Measurements from ENCODE around the gene NSD2.

NSD2 gene

GRCh38 chr4:1983846-1984405 is 112.7 kb downstream of the NSD2 start:
- TF ChIP-seq CTCF (IDR thresholded peaks at IDR 0.05), result no peak

GRCh38 chr4:1984406-1985191 is 113.4 kb downstream of the NSD2 start:
- TF ChIP-seq CTCF (IDR thresholded peaks at IDR 0.05), result no peak

- no peak for TF ChIP-seq CTCF (IDR thresholded peaks at IDR 0.05)
Observed at GRCh38 chr4:1985294-1985693, 114.1 kb downstream of the NSD2 start.

GRCh38 chr4:1985780-1986577 is 114.8 kb downstream of the NSD2 start:
- TF ChIP-seq CTCF (IDR thresholded peaks at IDR 0.05), result no peak

GRCh38 chr4:1986578-1987210 is 115.5 kb downstream of the NSD2 start:
- TF ChIP-seq CTCF (IDR thresholded peaks at IDR 0.05), result no peak

GRCh38 chr4:1987296-1987695 is 116.1 kb downstream of the NSD2 start:
- TF ChIP-seq CTCF (IDR thresholded peaks at IDR 0.05), result no peak

- TF ChIP-seq CTCF (IDR thresholded peaks at IDR 0.05), result no peak
Observed at GRCh38 chr4:1987721-1988326, 116.6 kb downstream of the NSD2 start.
